MCF 10A (cell line): ENCODE data around the gene PRSS27. TPM values are rescaled to one million over a fixed set of nuclear protein-coding genes. Genes with fewer than 3 reads are reported as not detected.

Experiments used
- BruUV-seq: library from RNA; stranded (reverse); fragments of 400-500 nt; replicated peaks from 2 replicates; lab custom pipeline; 2021; lab: Mats Ljungman, UMichigan
- CTCF ChIA-PET: fragments of 300-600 bp; sonication (Branson Sonifier 250); formaldehyde crosslinking; extraction: SDS; loops from one replicate; lab custom pipeline; 2021; ENCODE audit warnings: antibody characterized with exemption, inconsistent platforms; lab: Yijun Ruan, JAX
- POLR2A ChIA-PET: fragments of 300-600, 350-650 bp; sonication (Branson Sonifier 250); formaldehyde crosslinking; extraction: SDS; loops from one replicate; lab custom pipeline; 2020; ENCODE audit warnings: antibody characterized with exemption, inconsistent platforms; lab: Yijun Ruan, JAX
- DNase-seq: peaks from one replicate; pipeline ENCODE4 v3.0.0-alpha.2; 2018; ENCODE audit not compliant: unreplicated experiment
- H3K27ac Mint-ChIP-seq: one replicate; pipeline ENCODE4 v1.8.0; 2022; ENCODE audit warnings: mild to moderate bottlenecking, low read depth, mixed read lengths; ENCODE audit not compliant: unreplicated experiment
- H3K27me3 Mint-ChIP-seq: one replicate; pipeline ENCODE4 v1.8.0; 2022; ENCODE audit warnings: mixed read lengths; ENCODE audit not compliant: insufficient read depth, unreplicated experiment
- H3K36me3 Mint-ChIP-seq: one replicate; pipeline ENCODE4 v1.8.0; 2022; ENCODE audit warnings: mild to moderate bottlenecking, moderate library complexity, mixed read lengths; ENCODE audit not compliant: insufficient read depth, unreplicated experiment
- H3K4me1 Mint-ChIP-seq: one replicate; pipeline ENCODE4 v1.8.0; 2022; ENCODE audit warnings: mixed read lengths; ENCODE audit not compliant: insufficient read depth, unreplicated experiment
- H3K4me3 Mint-ChIP-seq: one replicate; pipeline ENCODE4 v1.8.0; 2022; ENCODE audit warnings: mild to moderate bottlenecking, moderate library complexity, mixed read lengths; ENCODE audit not compliant: unreplicated experiment
- H3K9me3 Mint-ChIP-seq: one replicate; pipeline ENCODE4 v1.8.0; 2022; ENCODE audit warnings: mixed read lengths; ENCODE audit not compliant: unreplicated experiment
- intact Hi-C: fragments of 100-400 bp; cut with micrococcal nuclease; formaldehyde crosslinking; loops from 2 replicates; pipeline ENCODE4 v1.14.1; 2022
- total RNA-seq: library from RNA; stranded (reverse); gene quantifications from 2 replicates; pipeline ENCODE4 v1.2.3, GENCODE V29; 2022
- TF ChIP-seq, protein P1 (sequence below): fragments of 200-600 bp; IDR thresholded peaks from one replicate; pipeline ENCODE4 v1.8.0; 2022; ENCODE audit warnings: antibody characterized with exemption, mild to moderate bottlenecking; ENCODE audit not compliant: unreplicated experiment

PRSS27 gene
- total RNA-seq, 1 experiment from 2014 or later, result 5.8 TPM

- intact Hi-C loops, result no loop called here
- TF ChIP-seq, protein P1, sequence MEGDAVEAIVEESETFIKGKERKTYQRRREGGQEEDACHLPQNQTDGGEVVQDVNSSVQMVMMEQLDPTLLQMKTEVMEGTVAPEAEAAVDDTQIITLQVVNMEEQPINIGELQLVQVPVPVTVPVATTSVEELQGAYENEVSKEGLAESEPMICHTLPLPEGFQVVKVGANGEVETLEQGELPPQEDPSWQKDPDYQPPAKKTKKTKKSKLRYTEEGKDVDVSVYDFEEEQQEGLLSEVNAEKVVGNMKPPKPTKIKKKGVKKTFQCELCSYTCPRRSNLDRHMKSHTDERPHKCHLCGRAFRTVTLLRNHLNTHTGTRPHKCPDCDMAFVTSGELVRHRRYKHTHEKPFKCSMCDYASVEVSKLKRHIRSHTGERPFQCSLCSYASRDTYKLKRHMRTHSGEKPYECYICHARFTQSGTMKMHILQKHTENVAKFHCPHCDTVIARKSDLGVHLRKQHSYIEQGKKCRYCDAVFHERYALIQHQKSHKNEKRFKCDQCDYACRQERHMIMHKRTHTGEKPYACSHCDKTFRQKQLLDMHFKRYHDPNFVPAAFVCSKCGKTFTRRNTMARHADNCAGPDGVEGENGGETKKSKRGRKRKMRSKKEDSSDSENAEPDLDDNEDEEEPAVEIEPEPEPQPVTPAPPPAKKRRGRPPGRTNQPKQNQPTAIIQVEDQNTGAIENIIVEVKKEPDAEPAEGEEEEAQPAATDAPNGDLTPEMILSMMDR, result no peak
- CTCF ChIA-PET, result no interaction called here
- no peaks in the 10 kb centered on the region for H3K9me3 Mint-ChIP-seq
- H3K4me1 Mint-ChIP-seq, result peaks cover under 1% of the 10 kb centered on the region
- no peak for DNase-seq
- peaks cover 32% of the 10 kb centered on the region for H3K36me3 Mint-ChIP-seq
- POLR2A ChIA-PET, result interaction anchor here (1.3 kb wide), 1 partner anchor 18 kb away, joined by 3 read pairs; the partner anchor contains the start of gene KCTD5
- no peak overlapping the region for H3K27ac Mint-ChIP-seq
- BruUV-seq, result no TSS peak
- no peak overlapping the region for H3K4me3 Mint-ChIP-seq
- no peaks in the 10 kb centered on the region for H3K27me3 Mint-ChIP-seq
Observed at GRCh38 chr16:2664574-2664982, 55.4 kb downstream of the PRSS27 start.

GRCh38 chr16:2663553-2664546 lies 56.2 kb downstream of the PRSS27 start:
- no peaks in the 10 kb centered on the region for H3K27me3 Mint-ChIP-seq
- POLR2A ChIA-PET, result interaction anchor here (1.3 kb wide), 1 partner anchor 19 kb away, joined by 3 read pairs; the partner anchor contains the start of gene KCTD5
- CTCF ChIA-PET, result no interaction called here
- H3K4me1 Mint-ChIP-seq, result no peaks in the 10 kb centered on the region
- peaks cover 25% of the 10 kb centered on the region for H3K36me3 Mint-ChIP-seq
- intact Hi-C loops, result no loop called here
- no peaks in the 10 kb centered on the region for H3K9me3 Mint-ChIP-seq
- no peak overlapping the region for H3K27ac Mint-ChIP-seq
- no peak overlapping the region for H3K4me3 Mint-ChIP-seq
- no TSS peak for BruUV-seq
- TF ChIP-seq, protein P1, result no peak
- DNase-seq, result no peak

Other genes with a start within 250 kb of the PRSS27 start
- not detected in 2 replicates for gene NTN3, start 248.9 kb downstream of the PRSS27 start, total RNA-seq
- 7.6 and 8.1 TPM in 2 replicates for gene TBC1D24, start 245.1 kb downstream of the PRSS27 start, total RNA-seq
- gene ATP6V0C, start 206.3 kb downstream of the PRSS27 start, total RNA-seq, result 173 and 198 TPM in 2 replicates
- gene AMDHD2, start 199.9 kb downstream of the PRSS27 start, total RNA-seq, result 15.8 and 26.5 TPM in 2 replicates
- gene CEMP1, start 188.8 kb downstream of the PRSS27 start, total RNA-seq, result not detected in 2 replicates
- gene PDPK1, start 182.2 kb downstream of the PRSS27 start, total RNA-seq, result 32.3 and 38.0 TPM in 2 replicates
- gene KCTD5, start 37.7 kb downstream of the PRSS27 start, total RNA-seq, result 49.4 and 51.6 TPM in 2 replicates
- gene SRRM2, start 32.4 kb upstream of the PRSS27 start, total RNA-seq, result 710 and 779 TPM in 2 replicates
- gene ELOB, start 57.1 kb upstream of the PRSS27 start, total RNA-seq, result 438 and 504 TPM in 2 replicates
- not detected in 2 replicates for gene PRSS33, start 67.3 kb upstream of the PRSS27 start, total RNA-seq
- gene PRSS41, start 78.2 kb upstream of the PRSS27 start, total RNA-seq, result not detected in 2 replicates
- 16.4 TPM in 2 replicates for gene PRSS21, start 97.0 kb upstream of the PRSS27 start, total RNA-seq
- 4.0 and 6.9 TPM in 2 replicates for gene ZG16B, start 110.1 kb upstream of the PRSS27 start, total RNA-seq
- gene PRSS22, start 137.9 kb upstream of the PRSS27 start, total RNA-seq, result not detected in 2 replicates
- gene FLYWCH2, start 163.0 kb upstream of the PRSS27 start, total RNA-seq, result 24.4 and 27.7 TPM in 2 replicates
- gene FLYWCH1, start 191.7 kb upstream of the PRSS27 start, total RNA-seq, result 76.3 and 86.2 TPM in 2 replicates
- 0.42 TPM in 1 of 2 replicates, not detected in the other for gene KREMEN2, start 244.1 kb upstream of the PRSS27 start, total RNA-seq
- 4.8 and 7.9 TPM in 2 replicates for gene PAQR4, start 249.1 kb upstream of the PRSS27 start, total RNA-seq